Smooth muscle cell (in vitro differentiated cells): ENCODE data around the gene ITK. TPM values are rescaled to one million over a fixed set of nuclear protein-coding genes. Genes with fewer than 3 reads are reported as not detected.
A peak's percentile ranks its signal among the peaks of the same experiment; 100 is the strongest.

Experiments
- DNase-seq: peaks from one replicate; lab custom pipeline; 2025; ENCODE audit not compliant: unreplicated experiment; lab: John Stamatoyannopoulos, UW
- H2AFZ ChIP-seq: fragments of 200-600 bp; sonication (generic); 2 replicates; pipeline ENCODE4 v1.6.0; 2016; ENCODE audit warnings: antibody characterized with exemption, low read depth, mild to moderate bottlenecking
- H3F3A ChIP-seq: fragments of 200-600 bp; sonication (generic); 2 replicates; pipeline ENCODE4 v1.6.0; 2017; ENCODE audit warnings: antibody characterized with exemption, low read depth
- H3K27ac ChIP-seq: fragments of 200-600 bp; sonication (generic); 2 replicates; pipeline ENCODE4 v1.5.1; 2016; ENCODE audit warnings: low read depth, mild to moderate bottlenecking
- H3K27me3 ChIP-seq: fragments of 200-600 bp; sonication (generic); 2 replicates; pipeline ENCODE4 v1.6.1; 2016; ENCODE audit warnings: low read depth, mild to moderate bottlenecking
- H3K36me3 ChIP-seq: fragments of 200-600 bp; sonication (generic); 2 replicates; pipeline ENCODE4 v1.5.1; 2016; ENCODE audit warnings: low read depth
- H3K4me1 ChIP-seq: fragments of 200-600 bp; sonication (generic); 2 replicates; pipeline ENCODE4 v1.5.1; 2016; ENCODE audit warnings: low read depth
- H3K4me2 ChIP-seq: fragments of 200-600 bp; sonication (generic); 2 replicates; pipeline ENCODE4 v1.6.0; 2016; ENCODE audit warnings: mild to moderate bottlenecking
- H3K4me3 ChIP-seq: fragments of 200-600 bp; sonication (generic); 2 replicates; pipeline ENCODE4 v1.5.1; 2016; ENCODE audit warnings: mild to moderate bottlenecking
- H3K79me2 ChIP-seq: fragments of 200-600 bp; sonication (generic); 2 replicates; pipeline ENCODE4 v1.6.0; 2016; ENCODE audit warnings: low read depth, mild to moderate bottlenecking
- H3K9ac ChIP-seq: fragments of 200-600 bp; sonication (generic); 2 replicates; pipeline ENCODE4 v1.6.0; 2016; ENCODE audit warnings: low read depth
- H3K9me3 ChIP-seq: fragments of 200-600 bp; sonication (generic); replicated peaks from 2 replicates; pipeline ENCODE4 v1.5.1; 2016; ENCODE audit warnings: low read depth
- H4K20me1 ChIP-seq: fragments of 200-600 bp; sonication (generic); 2 replicates; pipeline ENCODE4 v1.6.0; 2016; ENCODE audit warnings: low read depth
- CTCF ChIP-seq: fragments of 200-600 bp; sonication (generic); IDR thresholded peaks from 2 replicates; pipeline ENCODE4 v1.5.1; 2017; ENCODE audit warnings: borderline replicate concordance, mild to moderate bottlenecking, antibody characterized with exemption; ENCODE audit not compliant: insufficient read depth, poor library complexity, severe bottlenecking
- WGBS: methylation state at CpG from one replicate; pipeline ENCODE4 v1.1.7; 2016; ENCODE audit warnings: low lambda C conversion rate; 5-methylcytosine and 5-hydroxymethylcytosine counted together
- polyA plus RNA-seq: library from polyadenylated mRNA; unstranded; fragments of >200 nt; fragmentation: Nextera tagmentation; extraction: Ambion mirVana; gene quantifications from 2 replicates; pipeline ENCODE4 v1.2.1, GENCODE V29; 2016
- total RNA-seq: library from RNA; depleted of rRNA; stranded (reverse); fragments of >200 nt; gene quantifications from 2 replicates; pipeline ENCODE4 v1.2.3, GENCODE V29; 2014

The ITK gene
- total and polyA plus RNA-seq, 2 experiments from 2014 or later, result 0.97 to 1.8 TPM

GRCh38 chr5:157148734-157149615, 31.7 kb upstream of the ITK start:
- WGBS, result 86% methylated on average over 14 of the region's 14 CpGs
- H3K4me2 ChIP-seq, result no peak overlapping the region
- TF ChIP-seq CTCF, result peak; percentile 92
- no peak overlapping the region for H2AFZ ChIP-seq
- H3K36me3 ChIP-seq, result no peaks in the 10 kb centered on the region
- no peaks in the 10 kb centered on the region for H3K9me3 ChIP-seq
- DNase-seq, result peak; percentile 1
- no peak overlapping the region for H3K4me3 ChIP-seq
- no peak overlapping the region for H3K27ac ChIP-seq
- H3K4me1 ChIP-seq, result no peaks in the 10 kb centered on the region
- H3F3A ChIP-seq, result no peaks in the 10 kb centered on the region
- no peak overlapping the region for H3K9ac ChIP-seq
- H4K20me1 ChIP-seq, result no peaks in the 10 kb centered on the region
- H3K27me3 ChIP-seq, result no peaks in the 10 kb centered on the region
- no peaks in the 10 kb centered on the region for H3K79me2 ChIP-seq

GRCh38 chr5:157150995-157151394, 29.6 kb upstream of the ITK start:
- no peak overlapping the region for H2AFZ ChIP-seq
- DNase-seq, result no peak
- H3K27me3 ChIP-seq, result no peaks in the 10 kb centered on the region
- H3K9me3 ChIP-seq, result no peaks in the 10 kb centered on the region
- H3K9ac ChIP-seq, result no peak overlapping the region
- no peak overlapping the region for H3K4me3 ChIP-seq
- no peaks in the 10 kb centered on the region for H3K36me3 ChIP-seq
- H4K20me1 ChIP-seq, result no peaks in the 10 kb centered on the region
- 88% methylated on average over 3 of the region's 3 CpGs for WGBS
- H3K4me1 ChIP-seq, result no peaks in the 10 kb centered on the region
- H3K4me2 ChIP-seq, result no peak overlapping the region
- H3K27ac ChIP-seq, result no peak overlapping the region
- TF ChIP-seq CTCF, result no peak
- H3F3A ChIP-seq, result no peaks in the 10 kb centered on the region
- H3K79me2 ChIP-seq, result no peaks in the 10 kb centered on the region

GRCh38 chr5:157155297-157155696, 25.3 kb upstream of the ITK start:
- H3K36me3 ChIP-seq, result no peaks in the 10 kb centered on the region
- no peaks in the 10 kb centered on the region for H4K20me1 ChIP-seq
- no peak overlapping the region for H2AFZ ChIP-seq
- no peaks in the 10 kb centered on the region for H3K4me1 ChIP-seq
- DNase-seq, result no peak
- TF ChIP-seq CTCF, result no peak
- H3K9ac ChIP-seq, result no peak overlapping the region
- no peak overlapping the region for H3K4me3 ChIP-seq
- H3F3A ChIP-seq, result no peaks in the 10 kb centered on the region
- no peaks in the 10 kb centered on the region for H3K9me3 ChIP-seq
- WGBS, result 89% methylated on average over 3 of the region's 3 CpGs
- no peaks in the 10 kb centered on the region for H3K79me2 ChIP-seq
- H3K27me3 ChIP-seq, result peaks cover 10% of the 10 kb centered on the region
- H3K4me2 ChIP-seq, result no peak overlapping the region
- H3K27ac ChIP-seq, result no peak overlapping the region
